ENCODE measurements around the gene ITM2B.

ITM2B gene

DNA sequence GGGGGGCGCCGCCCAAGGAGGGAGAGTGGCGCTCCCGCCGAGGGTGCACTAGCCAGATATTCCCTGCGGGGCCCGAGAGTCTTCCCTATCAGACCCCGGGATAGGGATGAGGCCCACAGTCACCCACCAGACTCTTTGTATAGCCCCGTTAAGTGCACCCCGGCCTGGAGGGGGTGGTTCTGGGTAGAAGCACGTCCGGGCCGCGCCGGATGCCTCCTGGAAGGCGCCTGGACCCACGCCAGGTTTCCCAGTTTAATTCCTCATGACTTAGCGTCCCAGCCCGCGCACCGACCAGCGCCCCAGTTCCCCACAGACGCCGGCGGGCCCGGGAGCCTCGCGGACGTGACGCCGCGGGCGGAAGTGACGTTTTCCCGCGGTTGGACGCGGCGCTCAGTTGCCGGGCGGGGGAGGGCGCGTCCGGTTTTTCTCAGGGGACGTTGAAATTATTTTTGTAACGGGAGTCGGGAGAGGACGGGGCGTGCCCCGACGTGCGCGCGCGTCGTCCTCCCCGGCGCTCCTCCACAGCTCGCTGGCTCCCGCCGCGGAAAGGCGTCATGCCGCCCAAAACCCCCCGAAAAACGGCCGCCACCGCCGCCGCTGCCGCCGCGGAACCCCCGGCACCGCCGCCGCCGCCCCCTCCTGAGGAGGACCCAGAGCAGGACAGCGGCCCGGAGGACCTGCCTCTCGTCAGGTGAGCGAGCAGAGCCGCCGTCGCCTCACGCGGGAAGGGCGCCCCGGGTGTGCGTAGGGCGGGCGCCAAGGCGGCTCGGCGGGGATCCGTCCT lies 70.5 kb downstream of the ITM2B start, which contains the start of gene RB1:
TSS of gene RB1 (plus strand) at position 393 of the 784 bp plus-strand sequence. CDS start at position 555, 162 bp downstream.
- peak; percentile 82 for DNase-seq (ENCODE audit: low spot score)

DNA sequence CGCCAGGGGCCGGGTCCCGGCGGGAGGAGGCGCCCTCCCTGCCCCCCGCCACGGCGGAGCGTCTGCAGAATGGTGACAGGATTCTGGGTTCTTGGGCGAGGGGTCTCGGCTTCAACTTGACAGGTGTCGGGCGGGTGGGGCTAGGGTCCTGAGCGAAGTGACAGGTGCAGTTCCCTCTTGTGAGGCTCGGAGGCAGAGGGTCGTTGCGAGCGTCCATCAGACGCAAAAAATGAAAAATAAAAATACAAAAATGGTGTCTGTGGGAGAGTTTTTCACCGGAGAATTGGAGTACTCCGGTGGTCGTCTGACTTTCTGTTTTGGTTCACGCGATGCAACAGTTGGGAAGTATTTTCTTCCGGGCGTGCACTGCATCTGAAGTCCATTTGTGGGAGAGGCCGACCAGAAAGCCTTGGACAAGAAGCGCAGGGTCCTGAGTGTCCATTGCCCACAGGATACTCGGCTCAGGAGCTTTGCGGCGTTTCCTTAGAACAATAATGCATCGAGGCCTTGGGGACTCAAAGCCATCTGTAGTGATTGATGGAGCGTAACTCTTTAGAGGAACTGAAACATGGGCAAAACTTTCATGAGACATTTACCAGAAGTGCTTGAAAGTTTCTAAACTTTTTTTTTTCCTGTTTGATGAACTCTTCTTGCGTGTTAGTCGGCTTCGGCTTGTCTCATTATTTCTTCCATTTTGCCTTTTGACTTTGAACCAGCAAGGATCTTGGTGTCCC lies 71.3 kb downstream of the ITM2B start:
- DNase-seq (ENCODE audit: low spot score): peak; percentile 34

DNA sequence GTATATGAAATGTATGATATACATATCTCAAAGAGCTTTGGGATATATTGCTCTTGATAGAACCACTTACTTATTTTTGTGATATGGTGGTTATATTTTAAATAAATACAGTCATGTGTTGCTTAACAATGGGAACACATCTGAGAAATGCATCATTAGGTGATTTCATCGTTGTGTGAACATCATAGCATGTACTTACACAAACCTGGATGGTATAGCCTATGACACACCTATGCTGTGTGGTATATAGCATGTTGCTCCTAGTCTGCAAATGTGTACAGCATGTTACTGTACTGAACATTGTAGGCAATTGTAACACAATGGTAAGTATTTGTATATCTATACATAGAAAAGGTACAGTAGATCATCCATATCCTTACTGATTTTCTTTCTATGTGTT lies 78.2 kb downstream of the ITM2B start:
- no peak for DNase-seq (ENCODE audit: low spot score)

DNA sequence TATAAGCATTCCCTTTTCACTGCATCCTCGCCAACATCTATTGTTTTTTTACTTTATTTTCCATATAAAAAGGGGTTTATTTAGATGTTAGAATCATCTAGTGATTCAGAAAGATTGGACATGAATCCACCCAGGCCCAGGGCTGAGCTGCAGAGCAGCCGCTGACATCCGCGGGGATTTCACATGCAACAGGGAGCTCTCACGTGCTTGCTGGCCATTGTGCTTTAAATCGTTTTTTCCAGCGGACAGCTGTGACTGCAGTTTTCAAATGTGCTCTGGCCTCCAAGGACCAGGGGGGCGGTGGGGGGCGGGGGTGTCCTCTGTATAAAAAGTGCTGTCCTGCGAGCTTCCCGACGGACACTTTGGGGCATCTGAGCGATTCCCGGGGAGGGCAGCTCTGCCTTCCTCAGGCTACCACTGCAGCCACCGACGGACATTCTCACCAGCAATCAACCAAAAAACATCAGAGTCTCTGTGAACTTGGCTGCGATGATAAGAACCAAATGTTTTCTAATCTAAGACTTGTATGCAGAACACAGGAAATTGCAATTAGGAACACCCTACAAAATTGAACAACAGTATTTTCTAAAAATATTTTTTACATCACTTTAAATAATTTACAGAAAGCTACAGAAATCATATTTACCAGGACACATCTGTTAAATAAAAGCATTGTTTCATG lies 83.1 kb downstream of the ITM2B start:
- DNase-seq (ENCODE audit: low spot score): no peak

DNA sequence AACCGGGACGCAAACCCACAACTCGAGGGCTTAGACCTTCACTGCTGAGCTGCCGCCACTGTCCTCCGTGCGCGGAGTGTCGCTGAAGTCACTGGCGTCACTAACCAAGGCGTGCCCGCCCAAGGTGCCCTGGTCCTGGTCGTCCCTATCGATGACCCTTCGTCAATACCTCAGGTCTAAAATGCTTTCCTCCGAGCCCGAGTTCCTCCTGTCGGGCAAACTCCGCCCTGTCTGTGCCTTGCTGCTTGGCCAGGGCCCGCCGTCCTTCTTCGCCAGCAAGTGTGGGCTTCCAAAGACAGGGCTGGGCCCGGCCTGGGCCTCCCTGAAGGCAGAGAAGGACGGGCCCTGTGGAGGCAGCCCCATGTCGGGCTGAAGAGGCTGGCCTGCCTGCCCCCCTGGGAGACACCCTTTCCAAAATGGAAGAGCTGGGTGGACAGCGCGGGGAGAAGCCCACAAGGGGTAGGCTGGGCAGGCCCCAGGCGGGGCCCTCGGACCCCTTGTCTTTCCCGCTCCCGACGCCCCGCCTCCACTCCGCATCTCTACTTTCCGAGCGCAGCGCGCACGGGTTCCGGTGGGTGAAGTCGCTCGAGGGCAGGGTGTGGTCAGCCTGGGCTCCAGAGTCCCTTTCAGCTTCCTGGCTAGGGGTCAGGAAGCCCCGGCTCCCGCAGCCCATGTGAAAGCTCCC lies 84.0 kb downstream of the ITM2B start:
- DNase-seq (ENCODE audit: low spot score): no peak

DNA sequence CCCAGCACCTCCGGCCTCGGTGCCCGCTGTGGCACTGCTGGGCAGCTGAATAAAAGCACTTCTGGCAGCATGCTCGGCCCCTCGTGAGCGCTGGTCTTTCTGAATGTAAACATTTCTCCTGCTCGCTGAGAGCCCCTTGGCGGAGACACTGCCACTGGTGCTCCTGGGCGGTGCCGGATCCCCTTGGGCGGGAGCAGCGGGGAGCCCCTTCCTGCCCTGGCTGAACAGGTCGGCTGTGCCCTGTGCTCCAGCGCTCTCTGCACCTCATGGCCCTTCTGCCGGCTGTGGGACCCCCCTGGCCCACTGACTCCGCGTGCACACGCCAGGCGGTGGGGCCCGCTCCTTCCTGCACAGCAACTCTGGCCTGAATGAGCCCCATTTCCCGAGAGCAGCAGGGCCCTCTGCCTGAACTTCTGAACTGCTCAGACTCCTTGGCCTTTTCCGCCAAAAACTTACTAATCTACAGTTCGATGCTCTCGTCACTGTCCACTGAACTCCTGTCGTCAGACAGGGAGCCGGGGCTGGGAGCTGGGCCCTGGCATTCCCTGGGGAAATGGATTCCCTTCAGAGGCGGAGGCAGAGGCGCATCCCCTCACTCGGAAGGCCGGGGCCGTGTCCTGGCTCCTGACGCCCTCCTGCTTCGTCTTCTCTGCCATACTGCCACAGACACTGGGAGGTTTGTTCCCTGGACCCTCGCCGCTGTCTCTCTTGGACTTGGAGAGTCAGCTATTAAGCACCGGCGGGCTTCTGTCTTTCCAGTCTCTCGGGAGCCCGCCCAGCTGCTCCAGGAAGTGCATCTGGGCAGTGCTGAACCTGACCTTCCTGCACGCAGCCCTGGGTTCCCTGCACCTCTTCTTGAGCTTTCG lies 84.7 kb downstream of the ITM2B start:
- DNase-seq (ENCODE audit: low spot score): no peak

DNA sequence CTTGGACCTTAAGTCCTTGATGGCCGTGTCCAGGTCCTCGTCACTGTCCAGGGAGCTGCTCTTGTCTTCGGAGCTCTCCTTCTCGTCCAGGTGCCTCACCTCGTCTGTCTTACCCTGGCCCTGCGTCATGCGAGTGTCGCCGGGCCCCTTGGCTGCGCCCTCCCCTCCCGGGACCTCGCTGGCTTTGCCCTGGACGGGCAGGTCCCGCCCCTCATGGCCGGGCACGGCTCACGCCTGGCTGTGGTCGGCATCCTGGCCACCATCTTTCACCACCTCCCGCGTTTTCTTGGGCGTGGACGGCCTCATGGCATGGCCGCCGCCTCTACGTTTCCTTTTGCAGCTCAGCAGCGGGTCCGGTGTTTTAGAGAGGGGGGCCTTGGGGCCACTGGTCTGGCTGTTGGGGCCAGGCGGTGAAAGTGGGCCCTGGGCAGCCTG lies 85.4 kb downstream of the ITM2B start:
- DNase-seq (ENCODE audit: low spot score): no peak

DNA sequence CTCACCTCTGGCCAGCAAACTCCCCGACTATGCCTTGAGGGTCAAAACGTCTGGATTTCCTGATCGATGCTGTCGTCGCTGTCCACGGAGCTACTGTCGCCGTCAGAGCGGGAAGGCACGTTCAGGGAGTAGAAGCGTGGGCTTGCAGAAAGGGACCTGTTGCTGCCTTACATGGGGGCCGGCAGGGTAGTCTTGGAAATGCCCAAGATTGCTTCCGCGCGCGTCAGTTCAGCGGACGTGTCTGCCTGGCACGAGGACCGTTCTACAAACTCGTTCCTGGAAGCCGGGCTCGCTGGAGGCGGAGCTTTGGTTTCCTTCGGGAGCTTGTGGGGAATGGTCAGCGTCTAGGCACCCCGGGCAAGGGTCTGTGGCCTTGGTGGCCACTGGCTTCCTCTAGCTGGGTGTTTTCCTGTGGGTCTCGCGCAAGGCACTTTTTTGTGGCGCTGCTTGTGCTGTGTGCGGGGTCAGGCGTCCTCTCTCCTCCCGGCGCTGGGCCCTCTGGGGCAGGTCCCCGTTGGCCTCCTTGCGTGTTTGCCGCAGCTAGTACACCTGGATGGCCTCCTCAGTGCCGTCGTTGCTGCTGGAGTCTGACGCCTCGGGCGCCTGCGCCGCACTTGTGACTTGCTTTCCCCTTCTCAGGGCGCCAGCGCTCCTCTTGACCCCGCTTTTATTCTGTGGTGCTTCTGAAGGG lies 86.0 kb downstream of the ITM2B start:
- DNase-seq (ENCODE audit: low spot score): no peak
